Mesothelial cell of epicardium (in vitro differentiated cells): Measurements from ENCODE around the gene CEP164. TPM values are rescaled to one million over a fixed set of nuclear protein-coding genes. Genes with fewer than 3 reads are reported as not detected.
"Not testable (repeated sequence)": the region's sequence is repeated elsewhere in the genome, so short reads cannot be mapped to it uniquely, and the experiment has no call there.

Source experiments
- DNase-seq, 2 experiments: peaks; one replicate each; pipeline ENCODE4 v3.0.0; 2021; ENCODE audit warnings: low spot score in 2 of 2; ENCODE audit not compliant: unreplicated experiment in 2 of 2
- H3K27ac Mint-ChIP-seq: 2 replicates; pipeline ENCODE4 v1.8.0; 2021; ENCODE audit warnings: mixed read lengths
- H3K27me3 Mint-ChIP-seq: 2 replicates; pipeline ENCODE4 v1.8.0; 2021; ENCODE audit warnings: low read depth, mixed read lengths
- H3K36me3 Mint-ChIP-seq: 2 replicates; pipeline ENCODE4 v1.8.0; 2021; ENCODE audit warnings: mixed read lengths
- H3K4me1 Mint-ChIP-seq: 2 replicates; pipeline ENCODE4 v1.8.0; 2021; ENCODE audit warnings: mixed read lengths
- H3K4me3 Mint-ChIP-seq: 2 replicates; pipeline ENCODE4 v1.8.0; 2021; ENCODE audit warnings: mild to moderate bottlenecking, moderate library complexity, mixed read lengths
- H3K9me3 Mint-ChIP-seq: 2 replicates; pipeline ENCODE4 v1.8.0; 2021; ENCODE audit warnings: mixed read lengths
- CTCF ChIP-seq: fragments of 200-600 bp; sonication (generic); IDR thresholded peaks from one replicate; pipeline ENCODE4 v1.5.0; 2021; ENCODE audit warnings: antibody characterized with exemption; ENCODE audit not compliant: unreplicated experiment
- total RNA-seq: library from RNA; stranded (reverse); gene quantifications from 3 replicates; pipeline ENCODE4 v1.2.1, GENCODE V29; 2021

The CEP164 gene
- total RNA-seq, 1 donor from 2014 or later: 51.1 TPM

DNA sequence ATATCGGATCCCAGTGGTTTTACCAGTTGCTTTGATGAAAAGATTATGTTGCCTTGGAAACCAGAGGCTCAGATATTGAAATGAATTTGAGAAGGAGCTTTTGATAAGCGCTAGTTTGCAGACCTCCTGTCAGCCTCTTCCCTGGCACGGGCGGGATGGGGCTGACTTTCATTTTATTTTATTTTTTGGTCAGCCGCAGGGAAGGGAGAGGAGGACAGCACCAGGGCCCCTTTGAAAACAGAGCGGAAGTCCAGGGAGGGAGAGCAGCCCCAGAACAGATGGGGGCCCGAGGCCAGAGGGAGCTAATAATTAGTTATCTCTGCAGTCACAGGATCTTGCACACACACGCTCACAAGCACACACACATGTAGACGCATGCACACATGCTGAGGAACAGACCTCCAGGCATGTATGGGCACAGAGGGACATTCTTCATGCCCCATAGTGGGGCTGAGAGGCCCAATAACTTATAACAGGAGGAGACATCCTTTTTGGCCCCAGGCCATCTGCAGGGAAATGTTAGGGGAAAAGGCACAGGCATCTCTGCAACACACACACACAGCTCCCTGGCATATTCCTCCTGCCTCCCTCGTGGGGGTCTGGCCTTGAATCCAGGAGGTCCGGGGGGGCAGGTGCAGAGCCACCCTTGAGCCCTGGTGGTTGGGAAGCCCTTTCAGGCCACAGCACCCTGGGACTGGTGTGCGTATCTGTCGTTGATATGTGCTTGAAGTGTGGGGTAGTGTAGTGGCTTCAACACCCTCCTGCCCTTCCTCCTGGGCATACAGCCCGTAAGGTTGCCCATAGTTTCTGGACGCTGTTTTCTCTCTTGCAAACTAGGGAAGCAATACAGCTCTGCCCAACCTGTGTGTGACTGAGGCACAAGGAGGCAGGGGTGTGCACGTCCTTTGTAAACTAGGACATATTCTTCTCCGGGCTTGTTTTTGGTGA, 117.3 kb downstream of the CEP164 start:
- Mint-ChIP-seq H3K27ac (peak overlapping the region; percentile 74), H3K4me3 (peak overlapping the region; percentile 29), H3K9me3 (no peaks in the 10 kb centered on the region), H3K4me1 (peaks cover 18% of the 10 kb centered on the region), H3K27me3 (peaks cover 61% of the 10 kb centered on the region), H3K36me3 (no peaks in the 10 kb centered on the region)
- DNase-seq: no peak
- TF ChIP-seq CTCF: no peak

GRCh38 chr11:117449111-117449693, 121.5 kb downstream of the CEP164 start:
- H3K27me3 Mint-ChIP-seq: peaks cover 48% of the 10 kb centered on the region
- H3K36me3 Mint-ChIP-seq: peaks cover 2% of the 10 kb centered on the region
- no peak overlapping the region for H3K4me3 Mint-ChIP-seq
- peaks cover 10% of the 10 kb centered on the region for H3K4me1 Mint-ChIP-seq
- no peak overlapping the region for H3K27ac Mint-ChIP-seq
- no peak for TF ChIP-seq CTCF
- DNase-seq: no peak
- H3K9me3 Mint-ChIP-seq: peaks cover 16% of the 10 kb centered on the region

GRCh38 chr11:117453886-117454563, 126.4 kb downstream of the CEP164 start:
- no peak for TF ChIP-seq CTCF

GRCh38 chr11:117454564-117454917, 126.9 kb downstream of the CEP164 start:
- TF ChIP-seq CTCF: no peak
- H3K36me3 Mint-ChIP-seq: peaks cover 2% of the 10 kb centered on the region
- H3K27ac Mint-ChIP-seq: no peak overlapping the region
- H3K9me3 Mint-ChIP-seq: peaks cover 27% of the 10 kb centered on the region
- peaks cover 32% of the 10 kb centered on the region for H3K27me3 Mint-ChIP-seq
- no peak overlapping the region for H3K4me3 Mint-ChIP-seq
- DNase-seq: no peak
- no peaks in the 10 kb centered on the region for H3K4me1 Mint-ChIP-seq

More at GRCh38 chr11:117453886-117454563, 126.4 kb downstream of the CEP164 start:
- Mint-ChIP-seq H3K27ac (no peak overlapping the region), H3K27me3 (peaks cover 37% of the 10 kb centered on the region), H3K36me3 (peaks cover 2% of the 10 kb centered on the region), H3K4me3 (no peak overlapping the region), H3K4me1 (no peaks in the 10 kb centered on the region), H3K9me3 (peaks cover 27% of the 10 kb centered on the region)
- DNase-seq: no peak

DNA sequence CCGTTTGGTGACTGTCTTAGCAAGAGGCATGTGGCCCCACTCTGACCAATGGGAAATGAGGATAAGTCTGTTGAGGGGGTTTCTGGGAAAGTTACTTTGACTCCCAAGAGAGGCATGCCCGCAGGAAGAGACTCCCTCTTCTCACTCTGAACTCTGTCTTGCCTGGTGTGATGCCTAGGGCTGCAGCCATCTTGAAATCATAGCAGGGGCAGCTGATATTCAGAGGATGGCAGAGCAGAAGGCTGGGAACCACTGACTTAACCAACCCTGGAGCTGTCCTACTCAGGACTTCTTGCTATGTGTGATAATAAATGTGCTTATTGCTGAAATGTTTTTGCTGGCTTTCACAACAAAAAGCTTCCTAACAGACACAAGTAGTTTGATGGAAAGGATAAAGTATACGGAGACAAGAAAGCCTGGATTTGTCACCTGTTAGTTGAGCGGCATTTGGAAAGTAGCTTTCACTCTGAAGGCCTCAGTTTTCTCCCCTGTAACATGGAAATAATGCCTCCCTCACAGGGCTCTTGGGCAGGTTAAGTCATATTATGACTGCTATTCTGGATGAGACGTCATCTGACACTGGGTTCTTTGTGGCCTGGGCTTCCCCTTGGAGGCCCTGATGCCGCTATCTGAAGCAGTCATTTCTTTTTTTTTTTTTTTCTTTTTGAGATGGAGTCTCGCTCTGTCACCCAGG, 128.5 kb downstream of the CEP164 start:
- no peak overlapping the region for H3K4me3 Mint-ChIP-seq
- no peak overlapping the region for H3K27ac Mint-ChIP-seq
- no peak for DNase-seq
- H3K36me3 Mint-ChIP-seq: peaks cover 2% of the 10 kb centered on the region
- peaks cover 27% of the 10 kb centered on the region for H3K9me3 Mint-ChIP-seq
- TF ChIP-seq CTCF: no peak
- no peaks in the 10 kb centered on the region for H3K4me1 Mint-ChIP-seq
- H3K27me3 Mint-ChIP-seq: peaks cover 23% of the 10 kb centered on the region

- peaks cover 27% of the 10 kb centered on the region for H3K9me3 Mint-ChIP-seq
- H3K27me3 Mint-ChIP-seq: peaks cover 21% of the 10 kb centered on the region
- H3K4me3 Mint-ChIP-seq, H3K27ac Mint-ChIP-seq, H3K4me1 Mint-ChIP-seq, H3K36me3 Mint-ChIP-seq, DNase-seq: not testable (repeated sequence)
These were observed 129.0 kb downstream of the CEP164 start for GRCh38 chr11:117456721-117457029.
